CD4-positive, alpha-beta memory T cell (primary cell): ENCODE data around the gene TMEM62. TPM values are rescaled to one million over a fixed set of nuclear protein-coding genes. Genes with fewer than 3 reads are reported as not detected.
A peak's percentile ranks its signal among the peaks of the same experiment; 100 is the strongest.

Source experiments
- CTCF ChIA-PET: fragments of 350-600 bp; sonication (Branson Sonifier 250); formaldehyde crosslinking; loops from one replicate; lab custom pipeline; 2021; ENCODE audit warnings: inconsistent platforms; ENCODE audit not compliant: partially characterized antibody; lab: Charles Lee
- POLR2A ChIA-PET: fragments of 350-600 bp; sonication (Branson Sonifier 250); formaldehyde crosslinking; loops from one replicate; lab custom pipeline; 2021; ENCODE audit not compliant: partially characterized antibody; lab: Charles Lee
- DNase-seq, 5 donors: peaks; one replicate each; pipeline versions ENCODE4 v3.0.0 to v3.0.0-alpha.2; 2020 to 2022; ENCODE audit warnings: mixed read lengths in 1 of 5
- H3K27ac ChIP-seq: one replicate; pipeline ENCODE4 v1.7.0; 2013; ENCODE audit warnings: low read depth, low read length
- H3K27me3 ChIP-seq: 2 replicates; pipeline ENCODE4 v1.7.0; 2013; ENCODE audit warnings: mild to moderate bottlenecking, low read length, moderate library complexity; ENCODE audit not compliant: insufficient read depth
- H3K36me3 ChIP-seq: 2 replicates; pipeline ENCODE4 v1.7.0; 2013; ENCODE audit warnings: mild to moderate bottlenecking, low read length, moderate library complexity; ENCODE audit not compliant: insufficient read depth
- H3K4me1 ChIP-seq: 2 replicates; pipeline ENCODE4 v1.7.0; 2013; ENCODE audit warnings: mild to moderate bottlenecking, low read length, moderate library complexity; ENCODE audit not compliant: insufficient read depth
- H3K4me3 ChIP-seq, 2 donors: one replicate each; pipeline ENCODE4 v1.7.0; 2013; ENCODE audit warnings: low read length in 2 of 2, mild to moderate bottlenecking in 1 of 2
- H3K9me3 ChIP-seq, 2 donors: one replicate each; pipeline ENCODE4 v1.7.0; 2013; ENCODE audit warnings: low read length in 2 of 2, control low read depth in 1 of 2; ENCODE audit not compliant: control insufficient read depth in 1 of 2
- H3K27ac Mint-ChIP-seq, 7 donors: one replicate each; pipeline ENCODE4 v1.8.0; 2020 to 2021; ENCODE audit warnings: mixed read lengths in 7 of 7, mild to moderate bottlenecking in 6 of 7, inconsistent platforms in 3 of 7, moderate library complexity in 3 of 7
- H3K27me3 Mint-ChIP-seq, 2 donors: one replicate each; pipeline ENCODE4 v1.8.0; 2020 to 2021; ENCODE audit warnings: mixed read lengths in 2 of 2
- H3K36me3 Mint-ChIP-seq, 2 donors: one replicate each; pipeline ENCODE4 v1.8.0; 2020 to 2021; ENCODE audit warnings: mixed read lengths in 2 of 2, inconsistent platforms in 1 of 2, mild to moderate bottlenecking in 1 of 2
- H3K4me1 Mint-ChIP-seq, 4 donors: one replicate each; pipeline ENCODE4 v1.8.0; 2020 to 2021; ENCODE audit warnings: mixed read lengths in 4 of 4, mild to moderate bottlenecking in 1 of 4
- H3K4me3 Mint-ChIP-seq, 8 donors: one replicate each; pipeline ENCODE4 v1.8.0; 2020 to 2021; ENCODE audit warnings: mixed read lengths in 8 of 8, mild to moderate bottlenecking in 7 of 8, moderate library complexity in 6 of 8, inconsistent platforms in 3 of 8
- H3K9me3 Mint-ChIP-seq, 8 donors: one replicate each; pipeline ENCODE4 v1.8.0; 2020 to 2021; ENCODE audit warnings: mixed read lengths in 8 of 8, mild to moderate bottlenecking in 5 of 8, inconsistent platforms in 3 of 8, moderate library complexity in 1 of 8
- intact Hi-C: fragments of 100-400 bp; cut with micrococcal nuclease; formaldehyde crosslinking; loops from one replicate; pipeline ENCODE4 v1.15.1; 2023
- polyA plus RNA-seq, 2 donors: library from polyadenylated mRNA; unstranded; fragments of 300-500 nt; fragmentation: Illumina TruSeq; gene quantifications; one replicate each; pipeline ENCODE4 v1.2.3, GENCODE V29; 2021
- total RNA-seq, 2 experiments: library from RNA; stranded (reverse); gene quantifications; one replicate each; pipeline ENCODE4 v1.2.3, GENCODE V29; 2021

Gene TMEM62
- total and polyA plus RNA-seq, 4 experiments from 2014 or later, result 3.2 to 17.4 (median 12.1) TPM

- Histone ChIP-seq H3K36me3 (peaks cover 18% of the 10 kb centered on the region), H3K27me3 (no peaks in the 10 kb centered on the region), H3K9me3 (no peaks in the 10 kb centered on the region), H3K4me1 (peaks cover 33% of the 10 kb centered on the region), H3K4me3 (peak overlapping the region; percentile 85 to 92), H3K27ac (peak overlapping the region; percentile 73)
- CTCF ChIA-PET, result interaction anchor here (0.7 to 2.0 kb wide), 4 partner anchors 17 to 99 kb away, joined by 3 to 8 read pairs (median 5); partner anchors contain the start of gene UBR1
- Mint-ChIP-seq H3K4me1 (peaks cover 22 to 56% (median 36%) of the 10 kb centered on the region in 4 donors), H3K27me3 (no peaks in the 10 kb centered on the region), H3K4me3 (peak overlapping the region; percentile 94 to 99 (median 96)), H3K27ac (peak overlapping the region; percentile 92 to 98 (median 96)), H3K36me3 (peaks cover 21 to 44% of the 10 kb centered on the region in 2 donors), H3K9me3 (no peaks in the 10 kb centered on the region)
- intact Hi-C loops, result loop anchor here (5.0 to 10.0 kb wide), 2 partner anchors 54 to 451 kb away; partner anchors contain the start of genes CDAN1 and TMEM62
- POLR2A ChIA-PET, result interaction anchor here (0.8 to 1.8 kb wide), 11 partner anchors 8 to 325 kb away, joined by 3 to 10 read pairs (median 5); partner anchors contain the start of genes TMEM62 and UBR1
- no peak for DNase-seq
These were observed 52.6 kb downstream of the TMEM62 start for GRCh38 chr15:43186003-43186353.

DNA sequence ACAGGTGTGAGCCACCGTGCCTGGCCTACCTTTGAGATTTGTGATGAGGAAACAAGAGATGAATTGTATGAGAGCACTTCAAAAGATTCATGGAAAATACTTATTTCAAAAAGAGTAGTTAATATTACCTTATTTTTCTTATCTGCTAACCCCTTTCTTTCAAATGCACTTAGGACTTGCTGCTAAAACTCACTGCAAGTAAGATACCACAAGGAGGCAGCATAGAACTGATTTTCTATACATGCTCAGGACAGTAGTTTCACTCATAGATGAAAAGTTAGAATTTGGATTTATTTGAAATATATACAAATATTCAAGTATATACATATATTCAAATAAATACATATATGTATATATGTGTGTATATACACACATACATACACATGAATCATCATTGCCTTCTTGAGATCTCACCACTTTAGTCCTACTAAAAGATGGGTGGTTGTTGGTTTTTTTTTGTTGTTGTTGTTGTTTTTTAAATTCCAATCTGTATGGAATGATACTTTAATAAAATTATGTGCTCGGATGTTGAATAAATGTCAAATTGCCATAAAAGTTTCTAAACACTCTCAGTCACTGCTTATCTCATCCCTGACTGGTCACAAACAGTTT, 54.3 kb downstream of the TMEM62 start:
- Mint-ChIP-seq H3K4me1 (peaks cover 24 to 59% (median 38%) of the 10 kb centered on the region in 4 donors), H3K9me3 (no peaks in the 10 kb centered on the region), H3K36me3 (peaks cover 25 to 55% of the 10 kb centered on the region in 2 donors), H3K27ac (peak overlapping the region in 6 of 7 donors; percentile 46 to 92 (median 58)), H3K4me3 (peak overlapping the region; percentile 55 to 96 (median 87)), H3K27me3 (no peaks in the 10 kb centered on the region)
- peak in 4 of 5 donors; percentile 36 to 57 (median 47) for DNase-seq
- intact Hi-C loops, result loop anchor here (1.0 to 10.0 kb wide), 4 partner anchors 17 to 453 kb away; partner anchors contain the start of genes CDAN1 and TMEM62
- H3K27ac ChIP-seq, result no peak overlapping the region
- POLR2A ChIA-PET, result interaction anchor here (1.0 kb wide), 1 partner anchor 19 kb away, joined by 4 read pairs; no protein-coding TSS in a partner anchor
- CTCF ChIA-PET, result interaction anchor here (0.6 to 1.1 kb wide), 2 partner anchors 98 kb away, joined by 3 read pairs; no protein-coding TSS in a partner anchor
- no peak overlapping the region for H3K4me3 ChIP-seq
- H3K4me1 ChIP-seq, result peaks cover 33% of the 10 kb centered on the region
- no peaks in the 10 kb centered on the region for H3K9me3 ChIP-seq
- H3K36me3 ChIP-seq, result peaks cover 34% of the 10 kb centered on the region
- H3K27me3 ChIP-seq, result no peaks in the 10 kb centered on the region

DNA sequence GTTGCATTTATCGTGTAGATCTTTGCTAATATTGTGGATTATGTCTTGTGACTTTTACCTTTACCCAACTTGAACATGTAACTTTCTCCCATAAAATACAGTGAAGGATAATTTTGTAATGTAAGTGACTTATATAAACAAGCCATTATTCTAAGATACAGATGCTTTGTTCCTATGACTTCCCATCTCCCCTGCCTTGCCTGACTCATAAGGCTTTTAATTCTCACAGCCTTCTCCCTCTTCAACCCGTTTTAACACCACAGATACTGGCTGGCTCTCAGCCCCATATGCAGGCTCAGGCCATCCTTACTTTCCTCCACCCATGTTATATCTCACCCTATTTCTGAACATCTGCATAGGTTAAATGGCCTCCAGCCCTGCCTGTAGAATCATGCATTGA, 55.9 kb downstream of the TMEM62 start:
- H3K27me3 ChIP-seq, result no peaks in the 10 kb centered on the region
- POLR2A ChIA-PET, result no interaction called here

GRCh38 chr15:43190178-43190577, 56.8 kb downstream of the TMEM62 start:
- no peaks in the 10 kb centered on the region for H3K9me3 Mint-ChIP-seq
- CTCF ChIA-PET, result interaction anchor here (1.5 kb wide), 1 partner anchor 14 kb away, joined by 11 read pairs; no protein-coding TSS in a partner anchor
- POLR2A ChIA-PET, result interaction anchor here (1.1 kb wide), 1 partner anchor 13 kb away, joined by 3 read pairs; no protein-coding TSS in a partner anchor
- Histone ChIP-seq H3K4me1 (peaks cover 28% of the 10 kb centered on the region), H3K4me3 (no peak overlapping the region), H3K36me3 (peaks cover 53% of the 10 kb centered on the region), H3K9me3 (no peaks in the 10 kb centered on the region), H3K27me3 (no peaks in the 10 kb centered on the region), H3K27ac (no peak overlapping the region)
- peaks cover 20 to 46% (median 35%) of the 10 kb centered on the region in 4 donors for H3K4me1 Mint-ChIP-seq
- intact Hi-C loops, result no loop called here
- no peaks in the 10 kb centered on the region for H3K27me3 Mint-ChIP-seq
- H3K36me3 Mint-ChIP-seq, result peaks cover 37 to 61% of the 10 kb centered on the region in 2 donors
- H3K27ac Mint-ChIP-seq, result no peak overlapping the region
- H3K4me3 Mint-ChIP-seq, result no peak overlapping the region
- DNase-seq, result no peak

More for the DNA sequence above, 55.9 kb downstream of the TMEM62 start:
- intact Hi-C loops, result loop anchor here (5.0 to 10.0 kb wide), 2 partner anchors 57 to 454 kb away; partner anchors contain the start of genes CDAN1 and TMEM62
- Mint-ChIP-seq H3K27me3 (no peaks in the 10 kb centered on the region), H3K4me3 (no peak overlapping the region), H3K27ac (peak overlapping the region in 3 of 7 donors; percentile 29 to 53 (median 30)), H3K4me1 (peaks cover 24 to 54% (median 38%) of the 10 kb centered on the region in 4 donors), H3K36me3 (peaks cover 29 to 57% of the 10 kb centered on the region in 2 donors), H3K9me3 (no peaks in the 10 kb centered on the region)
- CTCF ChIA-PET, result no interaction called here
- Histone ChIP-seq H3K9me3 (no peaks in the 10 kb centered on the region), H3K27ac (no peak overlapping the region), H3K4me3 (no peak overlapping the region), H3K36me3 (peaks cover 45% of the 10 kb centered on the region), H3K4me1 (peaks cover 33% of the 10 kb centered on the region)
- DNase-seq, result no peak

DNA sequence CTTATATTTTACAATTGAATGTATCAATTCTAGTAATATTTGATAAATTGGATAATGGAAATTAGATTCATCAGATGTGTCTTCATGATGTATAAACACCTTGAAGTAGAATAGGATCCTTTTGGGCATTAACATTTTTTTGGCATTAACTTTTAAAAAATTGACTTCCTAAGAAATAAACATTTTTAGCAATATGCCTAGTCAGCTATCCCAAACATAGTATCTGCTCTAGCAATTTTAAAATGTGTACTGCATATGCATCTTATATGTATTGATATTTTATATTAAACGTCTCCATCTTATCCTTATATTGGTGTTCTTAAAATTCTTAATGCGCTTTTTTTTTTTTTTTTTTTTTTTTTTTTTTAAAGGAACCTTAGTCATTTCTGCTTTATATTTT, 60.3 kb downstream of the TMEM62 start:
- H3K27me3 Mint-ChIP-seq, result no peaks in the 10 kb centered on the region
- H3K9me3 Mint-ChIP-seq, result peaks cover 0 to 8% (median 5%) of the 10 kb centered on the region in 8 donors
- Histone ChIP-seq H3K36me3 (peaks cover 72% of the 10 kb centered on the region), H3K9me3 (no peaks in the 10 kb centered on the region), H3K4me3 (no peak overlapping the region), H3K27ac (no peak overlapping the region), H3K4me1 (peaks cover under 1% of the 10 kb centered on the region), H3K27me3 (no peaks in the 10 kb centered on the region)
- intact Hi-C loops, result no loop called here
- peaks cover 64 to 81% of the 10 kb centered on the region in 2 donors for H3K36me3 Mint-ChIP-seq
- no peak overlapping the region for H3K27ac Mint-ChIP-seq
- DNase-seq, result no peak
- peaks cover 8 to 16% (median 13%) of the 10 kb centered on the region in 4 donors for H3K4me1 Mint-ChIP-seq
- H3K4me3 Mint-ChIP-seq, result no peak overlapping the region
- ChIA-PET CTCF (interaction anchor here (1.1 to 2.5 kb wide), 2 partner anchors 10 to 71 kb away, joined by 4 to 14 read pairs; no protein-coding TSS in a partner anchor), POLR2A (interaction anchor here (1.7 kb wide), 1 partner anchor 8 kb away, joined by 5 read pairs; the partner anchor contains the start of gene CCNDBP1)

GRCh38 chr15:43194795-43195194, 61.4 kb downstream of the TMEM62 start:
- Mint-ChIP-seq H3K27me3 (no peaks in the 10 kb centered on the region), H3K9me3 (peaks cover 0 to 8% (median 5%) of the 10 kb centered on the region in 8 donors), H3K36me3 (peaks cover 63 to 74% of the 10 kb centered on the region in 2 donors), H3K27ac (peak overlapping the region in 1 of 7 donors; percentile 35), H3K4me3 (no peak overlapping the region), H3K4me1 (peaks cover 2 to 8% (median 6%) of the 10 kb centered on the region in 4 donors)
- H3K4me1 ChIP-seq, result no peaks in the 10 kb centered on the region
- H3K27ac ChIP-seq, result no peak overlapping the region
- no peak overlapping the region for H3K4me3 ChIP-seq
- no peaks in the 10 kb centered on the region for H3K9me3 ChIP-seq
- no peaks in the 10 kb centered on the region for H3K27me3 ChIP-seq
- no peak for DNase-seq
- POLR2A ChIA-PET, result interaction anchor here (1.2 to 1.7 kb wide), 2 partner anchors 9 to 174 kb away, joined by 3 to 5 read pairs; partner anchors contain the start of gene CCNDBP1
- CTCF ChIA-PET, result interaction anchor here (1.1 to 2.5 kb wide), 4 partner anchors 9 to 60 kb away, joined by 3 to 14 read pairs (median 4); no protein-coding TSS in a partner anchor
- H3K36me3 ChIP-seq, result peaks cover 64% of the 10 kb centered on the region
- intact Hi-C loops, result no loop called here
